ENCODE results near the gene DEDD.

GRCh38 chr1:161171696-161172095, 39.2 kb upstream of the DEDD start:
- no peak for TF ChIP-seq CTCF (IDR thresholded peaks at IDR 0.05)
- no peak for TF ChIP-seq POLR2A (IDR thresholded peaks at IDR 0.05)
